GM18517 (cell line): ENCODE measurements around the gene CHAF1B.
"Not testable (repeated sequence)": the region's sequence is repeated elsewhere in the genome, so short reads cannot be mapped to it uniquely, and the experiment has no call there.

ENCODE experiments used
- ATAC-seq: cut with Tn5 transposase; IDR thresholded peaks from one replicate; pipeline ENCODE4 v1.9.1; 2021; ENCODE audit warnings: mild to moderate bottlenecking, moderate library complexity; ENCODE audit not compliant: unreplicated experiment

The CHAF1B gene

GRCh38 chr21:36386031-36386642 is 945 bp downstream of the CHAF1B start:
- ATAC-seq: no peak

GRCh38 chr21:36388096-36388495 is 2.9 kb downstream of the CHAF1B start:
- no peak for ATAC-seq

GRCh38 chr21:36388835-36389234 is 3.6 kb downstream of the CHAF1B start:
- no peak for ATAC-seq

GRCh38 chr21:36391649-36392048 is 6.5 kb downstream of the CHAF1B start:
- ATAC-seq: not testable (repeated sequence)

- no peak for ATAC-seq
These were observed 10.3 kb downstream of the CHAF1B start for GRCh38 chr21:36395353-36396111.

- no peak for ATAC-seq
These were observed 11.1 kb downstream of the CHAF1B start for GRCh38 chr21:36396325-36396724.

GRCh38 chr21:36396971-36397370 is 11.8 kb downstream of the CHAF1B start:
- no peak for ATAC-seq

GRCh38 chr21:36397606-36398005 is 12.4 kb downstream of the CHAF1B start:
- no peak for ATAC-seq

GRCh38 chr21:36399736-36400135 is 14.5 kb downstream of the CHAF1B start:
- ATAC-seq: not testable (repeated sequence)

GRCh38 chr21:36400719-36401118 is 15.5 kb downstream of the CHAF1B start:
- no peak for ATAC-seq

- no peak for ATAC-seq
These were observed 17.1 kb downstream of the CHAF1B start for GRCh38 chr21:36402339-36402738.

GRCh38 chr21:36403713-36404112 is 18.5 kb downstream of the CHAF1B start:
- ATAC-seq: no peak

GRCh38 chr21:36408568-36408967 is 23.4 kb downstream of the CHAF1B start:
- no peak for ATAC-seq

GRCh38 chr21:36411301-36411700 is 26.1 kb downstream of the CHAF1B start:
- ATAC-seq: no peak

- ATAC-seq: no peak
These were observed 27.7 kb downstream of the CHAF1B start for GRCh38 chr21:36412916-36413315.

- no peak for ATAC-seq
These were observed 30.2 kb downstream of the CHAF1B start for GRCh38 chr21:36415375-36415774.

- no peak for ATAC-seq
These were observed 34.0 kb downstream of the CHAF1B start for GRCh38 chr21:36419241-36419640.

- no peak for ATAC-seq
These were observed 34.8 kb downstream of the CHAF1B start for GRCh38 chr21:36419996-36420395.

- no peak for ATAC-seq
These were observed 35.6 kb downstream of the CHAF1B start for GRCh38 chr21:36420571-36421339.

GRCh38 chr21:36422279-36423098 is 37.3 kb downstream of the CHAF1B start:
- no peak for ATAC-seq
